GM18507 (cell line): ENCODE results near the gene PNMA6F.
A peak's percentile ranks its signal among the peaks of the same experiment; 100 is the strongest.
"Not testable (repeated sequence)": the region's sequence is repeated elsewhere in the genome, so short reads cannot be mapped to it uniquely, and the experiment has no call there.

Experiments
- DNase-seq: peaks from one replicate; pipeline ENCODE4 v3.0.0; 2011; ENCODE audit warnings: low read depth; ENCODE audit not compliant: insufficient read length; ENCODE audit errors: extremely low spot score
- FAIRE-seq: peaks from 2 replicates; lab custom pipeline; 2011; peaks lifted over from hg19 to GRCh38; lab: Jason Lieb, UNC

Gene PNMA6F

DNA sequence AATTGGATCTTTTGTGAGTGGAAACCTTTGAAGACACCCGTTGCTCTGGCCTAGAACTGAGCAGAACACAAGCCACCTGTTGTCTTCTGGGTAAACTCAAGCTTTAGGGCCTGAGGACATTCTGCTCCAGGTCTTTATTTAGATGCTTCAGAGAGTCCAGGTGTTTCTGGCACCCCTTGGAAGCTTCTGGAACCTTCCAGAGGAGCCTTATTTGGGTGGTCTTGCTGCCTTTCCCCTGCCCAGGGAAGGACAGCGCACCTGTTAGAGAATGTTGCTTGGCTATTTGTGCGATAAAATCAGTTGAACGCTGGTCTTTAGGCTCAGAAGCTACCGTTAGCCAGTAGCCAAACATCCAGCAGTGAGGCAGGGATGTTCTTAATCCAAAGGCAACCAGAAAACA, 15.4 kb upstream of the PNMA6F start:
- DNase-seq, result no peak
- FAIRE-seq, result no peak

DNA sequence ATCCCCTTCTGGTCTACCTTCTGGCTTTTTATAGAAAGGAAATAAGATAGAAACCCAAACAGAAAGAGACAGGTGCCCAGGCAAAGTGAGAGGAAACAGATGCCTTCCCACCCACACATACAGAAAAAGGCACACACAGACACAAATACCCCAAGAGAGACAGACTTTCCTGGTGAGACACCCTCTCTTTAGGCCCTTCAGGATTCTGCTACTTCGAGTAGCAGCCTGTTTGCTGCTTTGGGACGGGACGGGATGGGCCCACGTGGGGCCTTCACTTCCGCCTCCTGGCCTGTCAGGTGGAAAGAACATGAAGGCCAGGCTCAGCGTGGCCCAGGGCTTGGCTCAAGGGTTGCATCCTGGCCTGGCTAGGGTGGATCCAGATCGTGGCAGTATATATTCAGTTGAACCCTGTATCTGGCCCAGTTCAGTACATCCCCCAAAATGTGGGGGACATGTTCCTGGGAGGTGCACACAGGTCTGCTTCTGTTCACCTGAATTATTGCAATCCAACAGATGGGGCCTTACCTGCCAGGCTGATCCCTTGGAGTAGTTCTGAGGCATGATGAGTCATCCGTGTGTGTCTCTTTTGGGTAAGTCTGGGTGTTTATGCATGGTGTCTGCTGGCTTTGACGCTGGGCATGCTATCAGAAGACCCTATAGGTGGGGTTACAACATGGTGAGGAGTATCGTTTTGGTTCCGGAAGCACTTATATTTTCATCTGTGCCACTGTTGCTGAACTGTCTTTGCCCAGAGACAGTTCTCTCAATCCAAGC, 14.7 kb upstream of the PNMA6F start:
- no peak for DNase-seq
- FAIRE-seq, result peak; percentile 89

GRCh38 chrX:153334654-153335295, 13.2 kb upstream of the PNMA6F start:
- no peak for DNase-seq
- FAIRE-seq, result no peak

GRCh38 chrX:153333821-153334653, 12.5 kb upstream of the PNMA6F start, which contains the start of gene ZNF275:
Gene ZNF275, plus strand, starts transcription at chrX:153334153. Its CDS starts 2,527 bp downstream, at chrX:153336680.
- FAIRE-seq (no peak), DNase-seq (peak; percentile 68)

- no peak for DNase-seq
- FAIRE-seq, result no peak
Measured at GRCh38 chrX:153333266-153333665, 11.7 kb upstream of the PNMA6F start.

GRCh38 chrX:153327561-153327960, 6.0 kb upstream of the PNMA6F start:
- DNase-seq, result no peak
- FAIRE-seq, result no peak

DNA sequence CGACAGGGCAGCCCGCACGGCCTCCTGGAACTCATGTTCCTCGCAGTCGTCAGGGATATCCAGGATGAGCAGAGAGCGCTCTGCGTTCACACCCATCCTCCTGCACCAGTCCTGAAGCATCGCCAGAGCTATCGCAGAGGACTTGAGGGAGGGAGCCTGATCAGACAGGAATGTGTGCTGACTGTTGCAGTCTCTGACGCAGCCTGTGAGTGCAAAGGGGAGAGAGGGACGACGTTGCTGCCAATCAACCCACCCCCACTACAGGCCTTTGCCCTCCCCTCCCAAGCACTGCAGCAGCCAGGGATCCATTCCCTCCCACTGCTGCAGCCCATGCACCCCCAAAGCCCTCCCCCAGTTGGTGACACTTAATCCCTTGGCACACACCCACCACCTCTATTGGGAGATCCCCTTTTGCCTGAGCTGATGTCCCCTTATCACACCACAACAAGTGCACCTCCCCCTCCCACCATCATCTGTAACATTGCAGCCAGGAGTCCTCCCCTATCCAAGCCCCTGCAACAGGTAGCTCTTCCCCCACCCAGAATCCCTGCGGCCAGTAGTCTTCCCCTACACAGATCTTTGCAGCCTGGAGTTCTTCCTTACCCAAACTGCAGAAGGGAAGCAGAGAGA, 897 bp downstream of the PNMA6F start:
- no peak for FAIRE-seq

GRCh38 chrX:153320047-153320443, 1.5 kb downstream of the PNMA6F start:
- DNase-seq, FAIRE-seq: not testable (repeated sequence)

More for the DNA sequence above, 897 bp downstream of the PNMA6F start:
- no peak for DNase-seq

DNA sequence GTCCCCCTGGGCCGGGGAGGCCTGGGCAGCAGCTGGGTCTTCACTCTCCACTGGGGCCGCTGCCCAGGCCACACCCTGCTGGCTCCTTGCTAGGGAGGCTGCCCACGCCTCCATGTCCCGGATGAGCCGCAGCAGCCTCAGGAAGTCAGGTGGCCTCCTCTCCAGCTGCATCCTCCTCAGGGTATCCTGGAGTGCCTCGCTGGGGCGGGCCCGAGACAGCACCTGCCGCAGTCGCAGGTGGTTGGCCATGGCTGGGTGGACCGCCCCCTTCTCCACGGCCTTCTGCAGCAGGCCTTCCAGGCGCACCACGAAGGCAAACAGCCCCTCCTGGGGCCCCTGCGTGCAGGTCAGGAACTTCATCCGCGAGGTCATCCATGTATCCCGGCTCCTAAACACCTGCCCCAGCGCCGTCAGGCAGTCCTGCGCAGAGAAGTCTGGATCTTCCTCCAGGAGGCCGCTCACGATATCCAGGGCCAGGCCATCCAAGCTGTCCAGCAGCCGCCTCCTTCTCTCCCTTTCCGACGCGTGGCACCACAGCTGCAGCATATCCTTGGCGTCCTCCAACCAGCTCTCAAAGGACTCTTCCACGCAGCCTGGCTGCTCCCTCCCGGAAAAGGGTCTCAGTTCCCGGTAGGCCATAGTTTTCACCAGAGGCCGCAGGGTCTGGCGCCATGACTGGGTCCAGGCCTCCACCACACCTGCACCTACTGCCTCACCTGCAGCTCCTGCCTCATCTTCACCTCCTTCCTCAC, 2.1 kb downstream of the PNMA6F start:
- DNase-seq (no peak), FAIRE-seq (no peak)

DNA sequence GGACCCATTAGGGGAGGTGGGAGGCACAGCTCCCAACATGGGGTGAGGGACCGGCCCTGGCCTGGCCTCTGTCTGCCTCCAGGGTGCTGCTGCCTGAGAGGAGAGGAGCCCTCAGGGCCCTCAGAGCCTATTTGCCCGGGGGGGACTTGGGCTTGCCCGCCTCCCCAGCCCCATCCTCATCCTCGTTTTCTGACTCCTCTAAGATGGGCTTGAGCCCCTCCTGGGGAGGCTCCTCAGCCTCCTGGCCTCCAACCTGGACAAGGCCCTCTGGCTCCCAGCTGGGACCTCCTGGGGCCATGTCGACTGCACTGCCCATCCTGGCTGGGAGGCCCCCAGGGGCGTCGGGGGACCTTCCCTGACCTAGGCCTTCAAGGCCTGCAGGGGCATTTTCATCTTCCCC, 2.8 kb downstream of the PNMA6F start:
- no peak for FAIRE-seq

DNA sequence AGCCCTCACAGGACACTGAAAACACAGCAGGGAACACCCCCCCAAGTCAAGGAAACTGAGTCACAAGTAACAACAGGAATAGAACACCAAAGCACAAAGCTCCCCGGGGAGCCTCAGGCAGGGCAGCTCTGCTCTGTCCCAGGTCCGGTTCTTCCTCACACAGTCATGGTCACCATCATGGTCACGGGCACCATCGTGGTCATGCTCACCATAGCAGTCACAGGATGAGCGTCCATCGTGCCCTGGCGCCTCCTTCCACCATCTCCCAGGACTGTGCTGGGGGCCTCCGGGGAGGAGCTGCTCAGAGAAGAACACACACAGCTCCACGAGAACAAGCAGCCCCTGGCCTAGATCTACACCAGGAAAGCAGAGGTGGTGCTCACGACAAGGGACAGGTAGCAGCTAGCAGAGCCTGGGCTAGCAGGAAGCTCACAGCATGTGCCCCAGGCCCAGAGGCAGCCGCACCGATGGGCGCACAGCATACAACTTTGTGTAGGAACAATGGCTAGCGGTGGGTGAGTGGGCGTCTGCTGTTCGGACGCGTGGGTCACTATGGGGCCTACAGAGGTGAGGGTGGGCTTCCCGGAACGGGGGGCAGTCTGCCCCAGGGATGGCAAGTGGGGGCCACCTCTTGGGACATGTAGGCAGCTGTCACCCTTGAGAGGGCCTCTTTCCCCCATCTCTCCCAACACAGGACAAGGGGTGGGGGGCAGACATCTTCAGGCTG, 3.4 kb downstream of the PNMA6F start:
- DNase-seq, result no peak
- FAIRE-seq, result no peak

More for the DNA sequence above, 2.8 kb downstream of the PNMA6F start:
- DNase-seq, result no peak

DNA sequence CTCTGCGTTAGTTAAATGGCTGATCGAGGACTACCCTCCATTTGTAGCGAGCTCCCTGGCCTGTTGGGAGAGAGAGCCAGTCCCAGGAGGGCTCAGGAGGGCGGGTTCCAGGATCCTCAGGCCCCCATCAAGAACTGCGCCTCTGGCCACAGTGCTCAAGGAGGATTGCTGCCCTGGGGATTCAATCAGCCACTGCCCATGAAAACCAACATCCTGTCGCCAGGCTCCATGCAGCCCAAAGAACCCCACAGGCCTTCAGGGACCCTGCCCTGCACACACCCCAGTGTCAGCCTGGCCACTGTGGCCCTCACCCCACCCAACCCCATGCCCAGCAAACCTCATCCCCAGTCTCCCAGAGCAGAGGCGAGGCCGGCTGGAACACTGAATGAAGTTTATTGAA, 4.3 kb downstream of the PNMA6F start:
- DNase-seq, result no peak

DNA sequence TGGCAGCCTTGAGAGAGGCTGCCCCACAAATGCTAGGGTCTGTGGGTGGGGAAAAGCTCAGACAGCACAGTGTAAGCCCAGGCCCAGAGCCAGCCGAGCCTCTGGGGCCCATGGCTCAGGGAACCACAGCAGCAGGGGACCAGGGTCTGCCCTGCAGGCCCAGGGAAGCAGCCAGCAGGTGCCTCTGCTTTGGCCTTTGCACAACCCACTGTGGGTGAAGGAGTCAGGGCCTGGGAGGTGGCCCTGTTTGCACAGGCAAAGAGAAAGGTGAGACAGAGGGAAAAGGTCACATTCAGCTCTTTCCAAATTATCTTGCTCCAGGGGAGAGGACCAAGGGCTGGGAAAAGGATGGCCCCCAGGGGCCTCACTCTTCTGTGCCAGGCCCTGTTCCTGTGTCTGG, 8.7 kb downstream of the PNMA6F start:
- no peak for DNase-seq

More for the DNA sequence above, 4.3 kb downstream of the PNMA6F start:
- FAIRE-seq, result no peak

DNA sequence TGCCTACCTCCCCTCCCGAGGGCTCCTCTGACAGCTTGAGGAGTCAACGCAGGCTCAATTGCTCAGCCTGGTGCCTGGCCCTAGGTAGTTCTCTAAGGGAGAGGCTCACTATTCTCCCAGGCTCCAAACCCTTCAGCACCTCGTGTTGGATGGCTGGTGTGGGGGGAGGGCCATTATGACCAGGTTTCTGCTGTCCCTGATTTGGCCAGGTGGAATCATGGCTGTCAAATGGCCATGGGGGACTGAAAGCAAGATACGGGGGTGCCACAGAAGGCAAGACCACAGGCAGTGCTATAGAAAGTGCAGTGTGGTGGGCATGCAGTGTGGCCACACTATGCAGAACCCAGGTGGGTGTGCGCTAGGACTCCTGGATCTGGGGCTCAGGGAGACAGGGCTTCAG, 9.5 kb downstream of the PNMA6F start:
- FAIRE-seq (no peak), DNase-seq (no peak)

More for the DNA sequence above, 8.7 kb downstream of the PNMA6F start:
- FAIRE-seq, result no peak

- no peak for FAIRE-seq
Measured at GRCh38 chrX:153310901-153311300, 10.7 kb downstream of the PNMA6F start.

DNA sequence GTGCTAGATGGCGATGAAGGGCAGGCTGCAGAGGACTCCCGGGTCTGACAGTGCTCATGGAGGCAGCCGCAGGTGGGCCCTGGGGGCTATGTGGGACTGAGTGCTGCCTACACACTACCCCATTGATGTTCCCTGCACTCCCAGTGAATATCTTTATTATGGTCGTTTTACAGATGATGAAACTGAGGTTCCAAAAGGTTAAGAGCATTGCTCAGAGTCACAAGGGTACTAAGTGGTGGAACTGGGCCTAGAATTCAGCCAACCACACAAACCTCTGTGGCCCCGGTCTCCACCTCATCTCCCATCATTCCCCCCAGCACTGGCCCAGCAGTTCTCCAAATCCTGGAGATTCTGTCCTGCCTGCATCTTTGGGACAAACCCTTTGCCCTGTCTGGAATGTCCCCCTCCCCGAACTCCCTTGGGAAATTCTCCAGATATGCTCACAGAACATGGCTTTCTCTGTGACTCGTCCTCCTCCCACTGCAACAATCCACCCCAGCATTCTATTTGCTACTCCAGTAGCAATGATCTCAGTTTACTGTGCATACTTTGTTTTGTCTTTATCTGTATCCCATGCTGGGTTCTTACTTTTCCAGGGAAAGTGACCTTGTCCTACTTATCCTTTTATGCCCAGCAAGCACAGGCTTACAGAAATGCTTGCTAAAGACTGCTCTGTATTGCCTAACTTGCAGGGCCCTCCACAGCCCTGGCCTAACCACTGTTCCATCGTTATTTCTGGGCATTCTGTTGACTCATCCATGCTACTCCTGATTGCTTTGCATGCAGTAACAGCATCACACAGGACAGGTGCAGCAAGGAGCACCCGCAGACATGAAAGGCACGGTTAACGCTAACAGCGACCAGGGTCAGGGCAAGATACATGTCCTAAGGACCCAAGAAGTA, 14.0 kb downstream of the PNMA6F start:
- no peak for FAIRE-seq

More at GRCh38 chrX:153310901-153311300, 10.7 kb downstream of the PNMA6F start:
- DNase-seq, result no peak

GRCh38 chrX:153306527-153307115, 14.9 kb downstream of the PNMA6F start:
- no peak for FAIRE-seq
- no peak for DNase-seq

More for the DNA sequence above, 14.0 kb downstream of the PNMA6F start:
- no peak for DNase-seq
